ENCODE data around the gene RNF31. TPM values are rescaled to one million over a fixed set of nuclear protein-coding genes. Genes with fewer than 3 reads are reported as not detected.
A peak's percentile ranks its signal among the peaks of the same experiment; 100 is the strongest.
"Not testable (repeated sequence)": the region's sequence is repeated elsewhere in the genome, so short reads cannot be mapped to it uniquely, and the experiment has no call there.

The RNF31 gene
- total RNA-seq, 1 donor from 2014 or later: 79.4 TPM

GRCh38 chr14:24195186-24196070 lies 48.1 kb downstream of the RNF31 start, which contains the start of gene TM9SF1:
Gene TM9SF1 (minus strand): TSS chr14:24195441. CDS start chr14:24195019, 422 bp downstream.
- DNase-seq (ENCODE audit: low read depth): no peak
- TF ChIP-seq CTCF (conservative IDR thresholded peaks at IDR 0.05; ENCODE audit: low read depth, low read length): no peak

GRCh38 chr14:24196071-24197055 lies 49.1 kb downstream of the RNF31 start:
- no peak for TF ChIP-seq CTCF (conservative IDR thresholded peaks at IDR 0.05; ENCODE audit: low read depth, low read length)
- H3K4me3 ChIP-seq (ENCODE audit: low read depth, low read length): peak overlapping the region; percentile 74
- DNase-seq (ENCODE audit: low read depth): no peak

More at GRCh38 chr14:24195186-24196070, 48.1 kb downstream of the RNF31 start, which contains the start of gene TM9SF1:
- H3K4me3 ChIP-seq (ENCODE audit: low read depth, low read length): peak within 1 kb of the TSS; percentile 74

GRCh38 chr14:24197056-24197450 lies 49.8 kb downstream of the RNF31 start:
- peak overlapping the region; percentile 74 for H3K4me3 ChIP-seq (ENCODE audit: low read depth, low read length)
- no peak for TF ChIP-seq CTCF (conservative IDR thresholded peaks at IDR 0.05; ENCODE audit: low read depth, low read length)
- no peak for DNase-seq (ENCODE audit: low read depth)

GRCh38 chr14:24198814-24199524 lies 51.7 kb downstream of the RNF31 start:
- DNase-seq (ENCODE audit: low read depth): no peak
- H3K4me3 ChIP-seq (ENCODE audit: low read depth, low read length): no peak overlapping the region
- TF ChIP-seq CTCF (conservative IDR thresholded peaks at IDR 0.05; ENCODE audit: low read depth, low read length): no peak

GRCh38 chr14:24202538-24202937 lies 55.2 kb downstream of the RNF31 start:
- not testable (repeated sequence) for DNase-seq (ENCODE audit: low read depth); H3K4me3 ChIP-seq (ENCODE audit: low read depth, low read length)

GRCh38 chr14:24203249-24203886 lies 56.1 kb downstream of the RNF31 start:
- H3K4me3 ChIP-seq (ENCODE audit: low read depth, low read length); DNase-seq (ENCODE audit: low read depth): not testable (repeated sequence)
